Measurements from ENCODE around the gene MSX1.

The MSX1 gene

DNA sequence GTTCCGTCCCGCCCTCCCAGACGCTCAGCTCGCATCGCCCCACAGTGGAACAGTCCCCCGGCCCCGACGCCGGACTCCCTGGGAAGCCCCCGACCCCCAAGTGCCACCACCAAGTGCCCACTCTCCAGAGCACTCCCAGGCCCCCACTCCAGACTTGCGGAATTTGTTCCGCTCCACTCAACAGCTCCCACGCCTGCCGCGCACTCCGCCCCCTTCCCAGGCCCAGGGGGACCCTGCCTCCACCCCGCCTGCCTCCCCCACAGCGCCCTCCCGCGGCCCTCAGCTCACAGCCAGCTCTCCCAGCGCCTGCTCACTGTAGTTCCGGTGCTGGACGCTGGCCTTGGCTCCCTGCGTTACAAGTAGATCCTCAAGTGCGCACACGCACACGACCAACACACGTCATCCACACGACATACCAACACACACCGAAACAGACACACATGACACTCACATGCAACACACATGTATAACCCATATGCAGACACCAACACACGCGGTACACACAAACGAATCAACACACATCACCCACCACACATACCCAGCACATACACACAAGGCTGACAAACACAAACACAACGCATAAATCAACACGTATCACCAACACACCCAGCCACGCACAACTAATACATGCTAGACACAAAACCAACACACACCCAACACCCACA lies 8.0 kb downstream of the MSX1 start:
- H3K27ac ChIP-seq (ENCODE audit: low read length): no peak overlapping the region
- H3K4me3 ChIP-seq (ENCODE audit: low read length): no peak overlapping the region
- peaks cover 100% of the 10 kb centered on the region for H3K27me3 ChIP-seq (ENCODE audit: insufficient read depth, low read length)
- H3K36me3 ChIP-seq (ENCODE audit: insufficient read depth, low read depth, low read length): no peaks in the 10 kb centered on the region
- H3K4me1 ChIP-seq (ENCODE audit: insufficient read depth, low read length): no peaks in the 10 kb centered on the region
- H3K9me3 ChIP-seq (ENCODE audit: insufficient read depth, low read depth, low read length): peaks cover 10% of the 10 kb centered on the region; the same call in 1 of the 2 replicates
- H3K9ac ChIP-seq (ENCODE audit: low read depth, low read length): no peak overlapping the region

DNA sequence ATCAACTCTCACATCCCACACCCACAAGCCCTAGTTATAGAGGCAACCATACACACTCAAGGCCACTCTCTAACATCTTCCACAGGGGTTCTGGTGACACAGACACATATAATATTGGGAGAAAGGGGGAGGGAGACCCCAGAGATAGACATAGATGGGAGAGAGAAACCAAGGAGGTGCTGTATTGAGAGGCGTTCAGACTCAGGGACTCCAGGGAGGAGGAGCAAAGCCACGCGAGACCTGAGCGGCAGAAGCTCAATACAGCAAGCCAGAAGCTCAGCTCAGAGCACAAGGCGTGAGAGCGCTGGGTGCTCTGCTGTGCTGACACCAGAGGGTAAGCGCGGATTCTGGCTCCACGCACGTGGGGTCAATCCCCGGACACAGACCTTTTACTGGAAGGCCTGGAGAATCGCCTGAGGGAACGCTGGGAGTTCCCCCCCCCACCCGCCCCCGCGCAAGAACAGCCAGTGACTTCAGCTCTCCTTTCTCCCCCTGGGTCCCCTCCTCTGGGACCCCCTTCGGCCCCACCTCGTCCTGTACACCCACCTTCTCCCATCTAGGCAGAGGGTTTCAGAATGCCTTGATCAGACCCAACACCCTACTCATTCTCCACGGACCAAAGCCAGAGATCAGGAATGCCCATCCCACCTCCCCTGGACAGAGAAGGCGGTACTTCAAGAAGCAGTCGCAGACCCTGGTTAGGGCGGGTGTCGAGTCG lies 8.7 kb downstream of the MSX1 start:
- Histone ChIP-seq H3K27me3 (ENCODE audit: insufficient read depth, low read length) (peaks cover 100% of the 10 kb centered on the region), H3K9me3 (ENCODE audit: insufficient read depth, low read depth, low read length) (peaks cover 8% of the 10 kb centered on the region; the same call in 1 of the 2 replicates), H3K4me1 (ENCODE audit: insufficient read depth, low read length) (no peaks in the 10 kb centered on the region), H3K36me3 (ENCODE audit: insufficient read depth, low read depth, low read length) (no peaks in the 10 kb centered on the region), H3K27ac (ENCODE audit: low read length) (no peak overlapping the region), H3K4me3 (ENCODE audit: low read length) (no peak overlapping the region), H3K9ac (ENCODE audit: low read depth, low read length) (no peak overlapping the region)

DNA sequence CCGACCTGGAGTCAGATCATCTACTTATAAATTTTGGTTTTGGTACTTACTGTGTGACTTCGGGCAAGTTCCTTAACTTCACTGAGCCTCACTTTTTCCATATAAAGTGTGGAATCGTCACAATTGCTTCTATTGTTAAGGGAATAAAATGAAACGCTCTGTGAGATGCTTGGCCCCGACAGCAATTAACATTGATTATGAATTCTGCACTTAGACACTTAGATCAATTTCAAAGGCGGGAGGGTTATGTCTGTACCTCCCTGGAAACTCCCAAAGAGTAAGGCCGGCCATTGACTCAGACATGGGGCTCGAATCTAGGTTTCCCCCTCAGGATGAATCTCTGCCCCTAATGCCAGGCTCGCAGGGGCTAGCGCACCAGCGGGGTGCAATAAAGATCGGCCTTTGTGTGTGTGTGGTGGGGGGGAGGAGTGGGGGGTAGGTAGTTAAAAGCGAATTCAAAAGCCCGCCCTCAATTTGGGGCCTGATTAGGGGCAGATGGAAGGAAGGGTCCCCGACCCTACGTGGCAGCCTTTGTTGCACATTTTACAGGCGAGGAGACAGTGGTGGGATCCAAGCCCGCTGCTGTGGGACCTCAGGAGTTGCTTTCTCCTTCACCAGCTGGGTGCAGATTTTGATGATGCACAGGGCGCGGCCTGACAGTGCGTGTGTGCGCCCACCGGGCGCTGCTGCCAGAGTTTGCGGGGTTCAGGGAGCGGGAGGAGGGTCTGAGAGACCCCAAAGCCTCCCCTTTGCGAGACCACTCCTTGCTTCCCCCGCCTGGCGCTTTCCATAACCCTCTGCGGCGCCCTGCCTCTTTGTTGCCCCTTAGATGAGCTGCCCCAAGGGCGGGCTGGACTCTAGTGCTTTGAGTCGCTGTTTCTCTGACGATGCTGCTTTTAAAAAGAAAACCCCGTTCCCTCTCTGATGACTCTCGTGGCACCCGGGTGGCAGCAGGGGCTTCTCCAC lies 9.6 kb downstream of the MSX1 start:
- H3K27ac ChIP-seq (ENCODE audit: low read length): no peak overlapping the region
- H3K4me3 ChIP-seq (ENCODE audit: low read length): no peak overlapping the region
- H3K27me3 ChIP-seq (ENCODE audit: insufficient read depth, low read length): peaks cover 100% of the 10 kb centered on the region

DNA sequence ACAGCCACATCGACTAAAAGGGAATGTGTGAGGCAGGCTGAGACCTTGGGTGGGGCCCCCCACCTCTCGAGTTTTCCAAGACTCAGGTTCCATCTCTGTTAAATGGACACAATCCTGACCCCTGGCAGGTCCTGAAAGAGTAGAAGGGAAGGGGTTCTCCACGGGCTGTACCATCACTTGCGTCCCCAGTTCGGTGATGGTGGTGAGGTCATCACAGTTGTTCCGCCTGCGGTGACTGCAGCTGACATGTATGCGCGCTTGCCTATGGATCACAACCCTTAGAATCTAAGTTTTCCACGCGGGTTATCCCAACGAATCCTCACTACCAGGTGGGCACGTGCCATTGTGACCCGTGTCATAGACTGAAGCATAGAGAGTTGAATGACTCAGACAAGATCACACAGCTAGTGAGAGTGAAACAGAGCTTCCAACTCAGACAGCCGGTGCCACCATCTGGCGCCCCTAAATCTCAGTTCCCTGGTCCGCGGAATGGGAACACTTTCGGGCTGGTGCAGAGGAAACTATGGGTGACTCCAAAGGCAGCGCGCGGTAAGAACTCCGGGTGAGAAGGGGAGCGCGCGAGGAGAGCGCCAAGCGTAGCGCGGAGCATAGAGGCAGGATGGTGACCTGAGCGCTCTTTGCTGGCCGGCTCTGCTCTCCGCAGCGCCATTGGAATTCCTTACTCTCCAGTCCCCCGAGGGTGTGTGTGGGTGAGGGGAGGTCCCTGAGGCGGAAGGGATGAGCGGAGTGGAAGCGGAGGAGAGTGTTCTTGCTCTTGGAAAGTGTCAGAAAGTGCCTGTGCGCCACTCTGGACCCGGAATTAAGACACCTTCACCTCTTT lies 10.5 kb downstream of the MSX1 start:
- peaks cover 100% of the 10 kb centered on the region for H3K27me3 ChIP-seq (ENCODE audit: insufficient read depth, low read length)
- H3K4me1 ChIP-seq (ENCODE audit: insufficient read depth, low read length): no peaks in the 10 kb centered on the region
- no peak overlapping the region for H3K4me3 ChIP-seq (ENCODE audit: low read length)

More for the DNA sequence above, 9.6 kb downstream of the MSX1 start:
- no peak overlapping the region for H3K9ac ChIP-seq (ENCODE audit: low read depth, low read length)
- no peaks in the 10 kb centered on the region for H3K4me1 ChIP-seq (ENCODE audit: insufficient read depth, low read length)
- peaks cover 8% of the 10 kb centered on the region; the same call in 1 of the 2 replicates for H3K9me3 ChIP-seq (ENCODE audit: insufficient read depth, low read depth, low read length)
- H3K36me3 ChIP-seq (ENCODE audit: insufficient read depth, low read depth, low read length): no peaks in the 10 kb centered on the region

DNA sequence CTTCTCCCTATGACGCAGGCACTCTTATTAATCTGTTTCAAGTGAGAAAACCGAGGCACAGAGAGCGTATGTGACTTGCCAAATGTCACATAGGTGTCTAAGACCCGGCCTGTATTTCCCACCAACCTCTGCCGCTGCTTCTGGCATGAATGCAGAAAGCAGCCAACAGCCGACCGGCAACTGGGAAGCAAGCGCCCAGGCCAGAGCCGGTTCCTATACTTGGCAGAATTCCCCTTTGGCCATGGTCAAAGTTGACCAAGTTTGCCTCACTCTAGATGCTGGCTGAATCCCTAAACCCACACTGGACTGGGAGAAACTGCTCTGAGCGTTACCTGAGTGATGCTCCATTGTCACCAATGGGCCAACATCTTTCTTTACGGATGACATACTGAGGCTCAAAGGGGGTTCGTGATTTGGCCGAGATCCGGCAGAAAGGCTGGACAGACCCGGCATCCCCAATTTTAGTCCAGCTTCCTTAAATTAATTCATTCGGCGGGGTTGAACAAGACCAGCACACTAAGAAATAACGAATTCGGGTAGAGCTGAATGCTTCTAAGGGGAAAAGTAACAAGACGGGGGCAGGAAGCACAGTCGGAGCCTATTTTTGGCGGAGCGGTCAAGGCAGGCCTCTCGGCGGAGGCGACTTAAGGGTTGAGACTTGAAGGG lies 11.2 kb downstream of the MSX1 start:
- H3K27ac ChIP-seq (ENCODE audit: low read length): no peak overlapping the region
- H3K9ac ChIP-seq (ENCODE audit: low read depth, low read length): no peak overlapping the region
- H3K27me3 ChIP-seq (ENCODE audit: insufficient read depth, low read length): peaks cover 100% of the 10 kb centered on the region
- no peak overlapping the region for H3K4me3 ChIP-seq (ENCODE audit: low read length)
- no peaks in the 10 kb centered on the region for H3K36me3 ChIP-seq (ENCODE audit: insufficient read depth, low read depth, low read length)
- H3K9me3 ChIP-seq (ENCODE audit: insufficient read depth, low read depth, low read length): peaks cover 8% of the 10 kb centered on the region; the same call in 1 of the 2 replicates
- H3K4me1 ChIP-seq (ENCODE audit: insufficient read depth, low read length): no peaks in the 10 kb centered on the region

More for the DNA sequence above, 10.5 kb downstream of the MSX1 start:
- Histone ChIP-seq H3K9ac (ENCODE audit: low read depth, low read length) (no peak overlapping the region), H3K36me3 (ENCODE audit: insufficient read depth, low read depth, low read length) (no peaks in the 10 kb centered on the region), H3K27ac (ENCODE audit: low read length) (no peak overlapping the region), H3K9me3 (ENCODE audit: insufficient read depth, low read depth, low read length) (peaks cover 8% of the 10 kb centered on the region; the same call in 1 of the 2 replicates)

DNA sequence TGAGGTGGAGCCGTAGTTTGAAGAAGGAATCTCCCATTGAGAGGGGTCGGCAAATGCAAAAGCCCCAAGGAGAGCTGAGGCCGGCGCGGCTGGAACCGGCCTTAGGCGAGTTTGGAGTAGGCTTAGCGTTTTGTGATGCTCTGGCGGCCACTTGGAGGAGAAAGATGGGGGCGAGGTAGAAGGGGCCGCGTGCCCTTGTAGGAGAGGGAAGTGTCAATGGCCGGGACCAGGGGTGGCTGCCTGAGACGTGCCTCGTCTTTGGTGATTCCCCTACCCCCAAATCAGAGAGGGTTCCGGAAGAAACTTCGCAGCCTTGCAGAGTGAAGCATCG lies 11.7 kb downstream of the MSX1 start:
- Histone ChIP-seq H3K27ac (ENCODE audit: low read length) (no peak overlapping the region), H3K4me1 (ENCODE audit: insufficient read depth, low read length) (no peaks in the 10 kb centered on the region), H3K9ac (ENCODE audit: low read depth, low read length) (no peak overlapping the region), H3K4me3 (ENCODE audit: low read length) (no peak overlapping the region), H3K27me3 (ENCODE audit: insufficient read depth, low read length) (peaks cover 100% of the 10 kb centered on the region), H3K36me3 (ENCODE audit: insufficient read depth, low read depth, low read length) (no peaks in the 10 kb centered on the region), H3K9me3 (ENCODE audit: insufficient read depth, low read depth, low read length) (peaks cover 8% of the 10 kb centered on the region; the same call in 1 of the 2 replicates)

DNA sequence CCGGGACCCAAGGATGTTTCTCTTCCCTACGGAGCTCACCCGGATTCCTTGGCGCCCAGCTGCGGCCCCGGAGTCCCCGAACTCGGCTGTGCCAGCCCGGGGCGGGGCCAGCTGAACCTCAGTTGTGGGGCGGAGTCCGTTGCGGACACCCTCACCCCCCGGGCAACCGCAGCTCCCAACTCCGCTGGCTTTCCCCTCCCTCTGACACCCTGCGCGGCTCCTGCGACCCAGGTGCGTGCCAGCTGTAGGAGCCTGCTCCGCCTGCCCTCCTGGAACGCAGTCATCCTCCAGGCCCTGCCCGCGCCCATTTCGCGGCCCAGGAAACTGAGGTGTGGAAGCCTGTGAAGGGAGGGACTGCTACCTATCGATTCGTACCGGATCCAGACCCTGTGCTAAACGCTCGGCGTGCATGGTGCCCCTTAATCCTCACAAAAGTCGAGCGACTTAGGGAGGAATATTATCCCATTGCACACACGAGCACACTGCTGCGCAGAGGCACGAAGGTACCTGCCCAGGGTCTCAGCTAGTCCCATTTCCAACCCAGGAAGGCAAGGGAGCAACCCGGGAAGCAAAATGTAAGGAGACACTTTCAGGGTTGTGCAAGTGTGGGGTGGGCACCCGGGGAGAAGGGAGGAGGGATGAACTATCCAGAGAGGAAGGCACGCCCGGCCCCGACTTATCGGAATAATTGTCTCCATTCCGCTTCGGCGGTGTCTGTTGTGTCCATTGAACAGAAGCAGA lies 12.3 kb downstream of the MSX1 start:
- no peak overlapping the region for H3K4me3 ChIP-seq (ENCODE audit: low read length)
- no peaks in the 10 kb centered on the region for H3K4me1 ChIP-seq (ENCODE audit: insufficient read depth, low read length)
- no peak overlapping the region for H3K27ac ChIP-seq (ENCODE audit: low read length)
- H3K27me3 ChIP-seq (ENCODE audit: insufficient read depth, low read length): peaks cover 99% of the 10 kb centered on the region
- H3K9ac ChIP-seq (ENCODE audit: low read depth, low read length): no peak overlapping the region
- no peaks in the 10 kb centered on the region for H3K36me3 ChIP-seq (ENCODE audit: insufficient read depth, low read depth, low read length)
- peaks cover 8% of the 10 kb centered on the region; the same call in 1 of the 2 replicates for H3K9me3 ChIP-seq (ENCODE audit: insufficient read depth, low read depth, low read length)

DNA sequence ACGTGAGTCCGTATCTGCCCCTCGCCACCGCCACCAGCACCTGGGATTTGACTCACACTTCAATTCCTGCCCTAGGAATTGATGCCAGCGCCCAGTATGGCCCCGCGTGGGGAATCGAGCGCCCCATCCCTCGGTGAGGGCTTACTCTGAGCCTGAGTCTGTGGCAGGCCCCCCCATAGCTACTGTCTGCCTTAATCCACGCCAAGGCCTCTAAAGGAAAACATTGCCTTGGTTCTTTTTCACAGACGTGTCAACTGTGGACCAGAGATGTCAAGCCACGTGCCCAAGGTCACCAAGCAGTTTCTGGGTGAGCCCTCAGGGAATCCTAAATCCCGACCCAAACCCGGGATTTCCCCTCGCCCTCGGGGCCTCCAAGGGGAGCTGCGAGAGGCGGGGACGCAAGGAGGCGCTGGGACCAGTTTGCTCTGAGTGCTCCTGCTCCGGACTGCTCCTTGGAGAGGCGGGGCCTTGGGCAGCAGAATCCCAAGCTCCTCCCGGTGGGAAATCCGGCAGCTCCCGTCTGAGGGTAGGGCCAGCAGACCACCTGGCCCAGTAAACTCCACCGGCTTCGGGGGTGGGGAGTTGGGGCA lies 12.9 kb downstream of the MSX1 start:
- Histone ChIP-seq H3K9me3 (ENCODE audit: insufficient read depth, low read depth, low read length) (peaks cover 8% of the 10 kb centered on the region; the same call in 1 of the 2 replicates), H3K36me3 (ENCODE audit: insufficient read depth, low read depth, low read length) (no peaks in the 10 kb centered on the region), H3K4me3 (ENCODE audit: low read length) (no peak overlapping the region), H3K4me1 (ENCODE audit: insufficient read depth, low read length) (no peaks in the 10 kb centered on the region), H3K27me3 (ENCODE audit: insufficient read depth, low read length) (peaks cover 97% of the 10 kb centered on the region), H3K27ac (ENCODE audit: low read length) (no peak overlapping the region), H3K9ac (ENCODE audit: low read depth, low read length) (no peak overlapping the region)

DNA sequence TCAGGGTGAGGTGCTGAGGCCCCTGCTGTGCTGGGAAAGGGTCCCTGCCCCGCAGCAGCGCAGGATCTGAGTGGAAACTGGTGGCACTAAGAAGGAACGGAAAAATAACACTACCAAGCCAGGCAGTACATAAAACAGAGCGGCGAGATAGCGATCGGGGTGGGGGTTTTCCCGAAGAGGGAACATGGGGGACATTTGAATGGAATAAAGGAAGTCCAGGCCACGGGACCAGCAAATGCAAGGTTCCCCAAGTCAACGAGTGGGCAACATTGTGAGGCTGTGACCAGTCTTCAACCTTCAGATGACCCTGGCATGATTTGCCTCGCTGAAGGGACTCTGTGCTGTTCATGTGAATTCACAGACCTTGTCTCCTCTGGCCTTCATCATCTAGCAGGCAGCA lies 13.7 kb downstream of the MSX1 start:
- Histone ChIP-seq H3K27me3 (ENCODE audit: insufficient read depth, low read length) (peaks cover 97% of the 10 kb centered on the region), H3K36me3 (ENCODE audit: insufficient read depth, low read depth, low read length) (no peaks in the 10 kb centered on the region), H3K27ac (ENCODE audit: low read length) (no peak overlapping the region), H3K9ac (ENCODE audit: low read depth, low read length) (no peak overlapping the region), H3K9me3 (ENCODE audit: insufficient read depth, low read depth, low read length) (peaks cover 4% of the 10 kb centered on the region; the same call in 1 of the 2 replicates), H3K4me3 (ENCODE audit: low read length) (no peak overlapping the region), H3K4me1 (ENCODE audit: insufficient read depth, low read length) (no peaks in the 10 kb centered on the region)

DNA sequence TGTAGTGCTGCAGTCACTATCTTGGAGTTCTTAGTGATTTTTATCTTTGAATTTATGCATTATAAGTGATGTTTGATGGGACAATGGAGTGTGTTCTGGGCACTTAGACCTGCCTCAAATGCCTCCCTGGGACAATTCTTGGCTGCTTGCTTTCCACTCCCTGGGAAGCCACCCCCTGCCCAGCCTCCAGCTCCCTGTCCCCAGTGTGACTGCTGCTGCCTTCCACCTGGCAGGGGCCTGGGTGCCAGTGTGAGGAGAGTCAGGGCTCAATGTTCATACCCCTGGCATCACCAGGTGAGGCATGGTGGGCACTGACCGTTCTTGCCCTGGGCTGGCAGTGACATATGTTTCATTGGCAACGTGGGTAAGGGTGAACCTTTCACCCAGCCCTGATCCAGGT lies 14.8 kb downstream of the MSX1 start:
- Histone ChIP-seq H3K9ac (ENCODE audit: low read depth, low read length) (no peak overlapping the region), H3K36me3 (ENCODE audit: insufficient read depth, low read depth, low read length) (no peaks in the 10 kb centered on the region), H3K27me3 (ENCODE audit: insufficient read depth, low read length) (peaks cover 97% of the 10 kb centered on the region), H3K4me1 (ENCODE audit: insufficient read depth, low read length) (no peaks in the 10 kb centered on the region), H3K4me3 (ENCODE audit: low read length) (no peak overlapping the region), H3K27ac (ENCODE audit: low read length) (no peak overlapping the region), H3K9me3 (ENCODE audit: insufficient read depth, low read depth, low read length) (peaks cover 4% of the 10 kb centered on the region; the same call in 1 of the 2 replicates)
